GM15510 (cell line): ENCODE measurements around the gene ARSH.

Experiments used
- POLR2A ChIP-seq: IDR thresholded peaks from 3 replicates; pipeline ENCODE4 v1.6.1; 2011; ENCODE audit warnings: borderline replicate concordance; ENCODE audit not compliant: insufficient read length; ENCODE audit errors: extremely low read depth

The ARSH gene

DNA sequence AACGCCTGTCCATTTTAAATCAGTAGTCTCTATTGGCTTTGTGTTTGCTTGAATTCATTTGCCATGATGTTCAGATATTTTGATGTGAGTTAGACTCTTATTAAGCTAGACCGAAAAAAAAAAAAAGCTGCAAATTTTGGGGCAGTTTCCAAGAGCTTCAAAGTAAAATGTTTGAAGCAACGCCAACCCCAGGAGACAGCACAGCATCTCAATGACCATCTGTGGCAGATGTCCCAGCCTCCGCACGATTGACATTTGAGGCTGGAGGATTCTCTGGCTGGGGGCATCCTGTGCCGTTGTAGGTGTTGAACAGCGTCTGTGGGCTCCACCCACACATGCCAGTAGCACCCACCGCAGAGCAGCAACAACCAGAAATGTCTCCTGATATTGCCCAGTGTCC is 17.8 kb downstream of the ARSH start:
- no peak for TF ChIP-seq POLR2A

DNA sequence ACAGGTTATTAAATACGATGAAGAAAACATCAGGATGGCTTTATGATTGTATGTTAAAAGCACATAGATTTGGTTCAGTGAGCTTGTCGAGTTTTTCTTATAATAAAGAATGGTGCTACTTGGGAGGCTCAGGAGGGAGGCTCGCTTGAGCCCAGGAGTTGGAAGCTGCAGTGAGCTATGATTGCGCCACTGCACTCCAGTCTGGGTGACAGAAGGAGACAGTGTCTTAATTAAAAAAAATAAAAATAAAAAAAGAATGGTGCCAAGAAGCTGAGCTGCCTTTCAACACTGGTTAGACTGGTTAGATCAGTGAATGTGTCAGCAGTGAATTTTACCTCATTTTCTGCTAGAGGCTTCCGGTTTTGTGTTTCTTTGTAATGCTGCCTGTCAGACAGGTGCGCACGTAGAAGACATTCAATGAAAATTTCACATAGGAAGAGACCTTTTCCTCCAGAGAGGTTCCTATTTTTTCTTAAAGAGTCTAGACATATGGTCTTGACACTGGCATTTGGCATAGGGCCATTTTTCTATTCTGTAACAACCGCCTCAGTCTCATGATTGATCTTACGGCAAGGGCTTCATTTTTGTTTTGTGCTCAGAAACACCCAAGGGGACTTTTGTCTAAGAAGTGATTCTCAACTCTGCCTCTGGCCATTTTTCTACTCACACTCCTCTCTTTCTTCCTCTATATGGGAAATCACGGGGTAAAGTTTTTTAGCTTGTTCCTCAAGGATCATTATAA is 19.9 kb downstream of the ARSH start:
- TF ChIP-seq POLR2A = no peak

DNA sequence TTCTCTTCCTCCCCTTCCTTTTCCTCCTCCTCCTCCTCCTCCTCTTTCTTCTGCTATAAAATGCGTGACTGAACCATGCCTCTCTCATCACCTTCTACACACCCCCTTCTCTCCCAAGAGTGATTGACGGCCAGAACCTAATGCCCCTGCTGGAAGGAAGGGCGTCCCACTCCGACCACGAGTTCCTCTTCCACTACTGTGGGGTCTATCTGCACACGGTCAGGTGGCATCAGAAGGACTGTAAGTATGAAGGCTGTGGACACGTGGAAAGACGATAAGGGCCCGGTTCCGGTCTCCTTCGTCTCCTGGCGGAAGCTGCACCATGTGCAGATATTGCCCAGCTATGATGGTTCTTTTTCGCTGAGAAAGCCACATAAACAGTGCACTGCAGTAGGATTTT is 22.8 kb downstream of the ARSH start:
- no peak for TF ChIP-seq POLR2A

DNA sequence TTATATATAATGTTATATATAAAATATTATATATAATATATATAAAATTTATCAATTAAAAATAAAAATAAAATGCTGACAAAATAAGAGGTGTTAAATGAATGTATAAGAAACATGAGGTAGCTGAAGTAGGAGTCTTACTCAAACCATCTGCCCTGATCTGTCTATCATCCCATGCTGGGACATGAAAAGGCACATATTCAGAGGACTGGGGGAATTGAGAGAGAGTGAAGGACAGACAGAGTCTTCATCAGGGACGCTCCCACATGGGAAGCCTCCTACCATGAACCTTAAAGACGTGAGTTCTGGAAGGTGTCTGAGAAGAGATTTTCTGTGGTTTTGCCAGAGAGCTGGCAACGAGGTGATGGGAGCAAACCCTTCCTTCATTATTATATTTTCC is 30.9 kb downstream of the ARSH start:
- TF ChIP-seq POLR2A = no peak

DNA sequence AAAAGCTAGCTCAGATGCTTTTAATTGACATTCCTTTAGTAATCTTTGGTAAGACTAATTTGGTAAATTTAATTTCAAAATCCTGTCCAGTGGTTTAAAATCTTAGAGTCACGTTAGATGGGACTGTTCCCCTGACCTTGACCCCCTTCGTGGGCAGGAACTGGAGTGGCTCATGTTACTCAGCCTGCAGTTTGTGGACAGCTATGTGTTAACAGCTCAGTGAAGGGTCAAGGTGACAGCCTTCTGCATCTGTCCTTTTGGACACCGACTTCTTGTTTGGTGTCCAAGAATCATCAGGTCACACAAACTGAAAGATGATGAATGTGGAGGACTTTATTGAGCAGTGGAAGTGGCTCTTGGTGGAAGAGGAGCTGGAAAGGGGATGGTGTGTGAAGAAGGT is 37.9 kb downstream of the ARSH start:
- TF ChIP-seq POLR2A = no peak

DNA sequence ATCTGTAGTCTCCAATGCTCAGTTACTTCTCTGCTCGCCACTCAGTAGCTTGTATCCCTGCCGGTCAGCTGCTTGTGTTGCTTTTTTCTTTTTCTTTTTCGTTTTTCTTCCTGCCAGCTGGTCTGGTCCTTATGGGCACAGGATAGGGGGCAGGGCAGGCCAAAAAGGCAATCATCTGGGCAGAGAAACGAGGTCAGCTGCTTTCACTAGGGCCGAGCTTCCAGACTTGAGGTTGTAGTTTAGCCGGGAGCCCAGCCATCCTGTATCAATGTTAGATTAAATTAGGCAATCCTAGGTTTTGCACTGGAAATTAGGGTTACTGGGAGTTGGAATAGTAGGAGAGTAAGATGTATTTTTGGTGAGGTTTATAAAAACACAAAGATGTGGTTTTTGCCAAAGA is 38.3 kb downstream of the ARSH start:
- TF ChIP-seq POLR2A = no peak

DNA sequence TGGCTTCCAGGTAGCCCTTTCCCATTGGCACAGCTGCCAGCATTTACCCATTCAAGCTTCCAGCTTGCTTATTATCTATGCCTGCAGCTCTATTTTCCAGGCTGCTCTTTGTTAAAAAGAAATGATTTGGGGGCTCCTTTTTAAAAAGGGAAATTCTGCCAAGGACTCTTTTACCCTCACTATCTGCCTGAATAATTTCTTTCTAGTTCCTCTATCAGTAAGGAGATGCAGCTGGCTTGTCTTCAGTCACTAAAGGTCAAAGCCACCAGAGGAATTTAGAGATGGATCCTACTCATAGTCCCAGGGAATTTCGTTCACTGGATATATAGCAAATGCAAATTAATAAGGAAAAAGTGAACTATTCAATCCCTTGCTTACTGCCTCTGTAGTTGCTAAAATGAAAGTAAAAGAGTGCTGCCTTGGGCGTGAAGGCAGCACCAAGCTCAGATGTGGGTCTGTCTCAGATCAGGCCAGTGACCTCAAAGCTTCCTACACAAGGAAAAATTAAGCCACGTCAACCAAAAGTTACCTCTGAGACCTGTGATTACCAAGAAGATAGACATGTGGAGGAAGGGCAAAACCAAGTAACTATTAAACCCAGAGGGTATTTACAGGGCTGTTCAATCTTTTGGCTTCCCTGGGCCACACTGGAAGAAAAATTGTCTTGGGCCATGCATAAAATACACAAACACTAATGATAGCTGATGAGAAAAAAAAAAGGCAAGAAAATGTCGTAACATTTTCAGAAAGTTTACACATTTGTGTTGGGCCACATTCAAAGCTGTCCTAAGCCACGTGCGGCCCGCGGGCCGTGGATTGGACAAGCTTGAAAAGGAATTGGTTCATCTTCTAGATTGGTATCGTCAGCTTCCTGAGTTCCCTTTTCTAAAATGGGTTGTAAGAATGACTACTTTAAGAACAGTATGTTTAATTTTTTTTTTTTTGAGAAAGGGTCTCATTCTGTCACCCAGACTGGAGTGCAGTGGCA is 40.2 kb downstream of the ARSH start:
- TF ChIP-seq POLR2A = no peak

DNA sequence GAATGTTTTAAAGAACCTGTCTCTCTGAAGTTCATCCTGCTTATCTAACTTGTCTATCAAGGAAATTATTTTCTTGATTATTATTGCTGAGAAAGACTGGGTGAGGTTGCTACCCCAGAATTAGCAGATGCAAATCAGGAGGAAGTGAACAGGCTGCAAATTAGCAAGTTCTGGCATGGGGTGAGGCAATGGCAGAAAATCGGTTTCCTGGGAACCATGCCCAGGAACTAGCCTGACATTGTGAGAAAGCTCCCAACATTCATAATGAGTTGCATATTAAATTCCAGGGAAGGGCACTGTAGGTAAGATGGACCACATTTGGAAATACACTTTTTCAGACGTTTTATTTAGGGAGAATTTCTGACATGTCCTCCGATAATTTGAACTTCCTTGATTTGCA is 46.5 kb downstream of the ARSH start:
- no peak for TF ChIP-seq POLR2A

DNA sequence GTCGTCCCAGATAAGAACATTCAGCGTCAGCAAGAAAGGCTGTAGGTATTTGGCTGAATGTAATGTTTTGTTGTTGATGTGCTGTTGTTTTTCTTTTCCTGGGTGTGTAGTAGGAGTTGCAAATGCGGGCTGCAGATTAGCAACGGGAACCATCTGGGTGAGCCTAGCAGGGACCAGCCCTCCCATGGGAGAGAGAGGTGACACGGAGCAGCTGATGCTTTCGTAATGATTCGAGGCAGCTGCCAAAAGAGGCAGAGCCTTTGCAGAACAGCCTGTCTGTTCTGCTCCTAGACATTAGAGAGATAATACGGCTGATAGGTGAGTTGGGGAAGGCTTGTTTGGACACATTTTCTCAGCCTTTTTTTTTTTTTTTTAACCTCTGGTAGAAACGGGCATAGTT is 60.2 kb downstream of the ARSH start:
- TF ChIP-seq POLR2A = no peak

DNA sequence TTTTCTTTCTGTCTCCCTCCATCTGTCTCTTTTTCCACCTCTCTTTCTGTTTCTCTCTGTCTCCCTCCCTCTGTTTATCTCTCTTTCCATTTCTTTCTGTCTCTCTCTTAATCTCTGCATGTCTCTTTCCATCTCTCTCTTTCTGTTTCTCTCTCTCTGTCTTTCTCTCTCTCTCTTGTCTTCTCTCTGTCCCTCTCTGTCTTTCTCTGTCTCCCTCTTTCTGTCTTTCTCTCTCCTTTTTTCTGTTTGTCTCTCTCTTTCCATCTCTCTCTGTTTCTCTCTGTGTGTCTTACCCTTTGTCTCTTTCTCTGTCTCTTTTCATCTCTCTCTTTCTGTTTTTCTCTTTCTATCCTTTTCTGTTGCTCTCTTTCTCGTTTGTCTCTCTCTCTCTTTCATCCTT is 69.6 kb downstream of the ARSH start:
- no peak for TF ChIP-seq POLR2A

DNA sequence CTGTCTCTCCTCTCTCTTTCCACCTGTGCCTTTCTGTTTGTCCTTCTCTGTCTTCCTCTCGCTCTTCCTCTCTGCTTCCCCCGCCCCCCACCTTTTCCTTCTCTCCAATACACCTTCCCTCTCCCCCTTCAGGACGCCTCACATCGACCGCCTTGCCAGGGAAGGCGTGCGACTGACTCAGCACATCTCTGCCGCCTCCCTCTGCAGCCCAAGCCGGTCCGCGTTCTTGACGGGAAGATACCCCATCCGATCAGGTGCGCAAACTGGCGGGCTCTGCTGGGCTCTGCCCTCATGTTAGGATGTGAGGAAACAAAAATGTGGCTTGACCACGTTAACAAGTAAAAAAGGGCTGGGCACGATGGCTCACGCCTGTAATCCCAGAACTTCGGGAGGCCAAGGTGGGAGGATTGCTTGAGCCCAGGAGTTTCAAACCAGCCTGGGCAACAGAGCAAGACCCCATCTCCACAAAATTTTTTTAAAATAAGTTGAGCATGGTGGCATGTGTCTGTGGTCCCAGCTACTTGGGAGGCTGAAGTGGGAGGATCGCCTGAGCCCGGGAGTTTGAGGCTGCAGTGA is 70.2 kb downstream of the ARSH start:
- TF ChIP-seq POLR2A = no peak
